GM21367 (cell line): ENCODE data around the gene ZNF253.
A peak's percentile ranks its signal among the peaks of the same experiment; 100 is the strongest.
"Not testable (repeated sequence)": the region's sequence is repeated elsewhere in the genome, so short reads cannot be mapped to it uniquely, and the experiment has no call there.

Source experiments
- ATAC-seq: cut with Tn5 transposase; IDR thresholded peaks from one replicate; pipeline ENCODE4 v1.9.1; 2021; ENCODE audit not compliant: unreplicated experiment

The ZNF253 gene

DNA sequence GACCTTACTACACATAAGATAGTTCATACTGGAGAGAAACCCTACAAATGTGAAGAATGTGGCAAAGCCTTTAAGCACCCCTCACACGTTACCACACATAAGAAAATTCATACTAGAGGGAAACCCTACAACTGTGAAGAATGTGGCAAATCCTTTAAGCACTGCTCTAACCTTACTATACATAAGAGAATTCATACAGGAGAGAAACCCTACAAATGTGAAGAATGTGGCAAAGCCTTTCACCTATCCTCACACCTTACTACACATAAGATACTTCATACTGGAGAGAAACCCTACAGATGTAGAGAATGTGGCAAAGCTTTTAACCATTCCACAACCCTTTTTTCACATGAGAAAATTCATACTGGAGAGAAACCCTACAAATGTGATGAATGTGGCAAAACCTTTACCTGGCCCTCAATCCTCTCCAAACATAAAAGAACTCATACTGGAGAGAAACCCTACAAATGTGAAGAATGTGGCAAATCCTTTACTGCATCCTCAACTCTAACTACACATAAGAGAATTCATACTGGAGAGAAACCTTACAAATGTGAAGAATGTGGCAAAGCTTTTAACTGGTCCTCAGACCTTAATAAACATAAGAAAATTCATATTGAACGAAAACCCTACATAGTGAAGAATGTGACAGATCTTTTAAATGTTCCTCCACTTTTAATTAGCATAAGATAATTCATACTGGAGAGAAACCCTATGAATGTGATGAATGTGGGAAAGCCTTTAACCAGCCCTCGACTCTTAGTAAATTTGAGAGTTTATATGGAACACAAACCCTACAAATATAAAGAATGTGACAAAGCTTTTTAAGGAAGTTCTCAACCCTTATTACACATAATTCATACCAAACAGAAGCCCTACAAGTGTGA is 26.6 kb downstream of the ZNF253 start:
- not testable (repeated sequence) for ATAC-seq

DNA sequence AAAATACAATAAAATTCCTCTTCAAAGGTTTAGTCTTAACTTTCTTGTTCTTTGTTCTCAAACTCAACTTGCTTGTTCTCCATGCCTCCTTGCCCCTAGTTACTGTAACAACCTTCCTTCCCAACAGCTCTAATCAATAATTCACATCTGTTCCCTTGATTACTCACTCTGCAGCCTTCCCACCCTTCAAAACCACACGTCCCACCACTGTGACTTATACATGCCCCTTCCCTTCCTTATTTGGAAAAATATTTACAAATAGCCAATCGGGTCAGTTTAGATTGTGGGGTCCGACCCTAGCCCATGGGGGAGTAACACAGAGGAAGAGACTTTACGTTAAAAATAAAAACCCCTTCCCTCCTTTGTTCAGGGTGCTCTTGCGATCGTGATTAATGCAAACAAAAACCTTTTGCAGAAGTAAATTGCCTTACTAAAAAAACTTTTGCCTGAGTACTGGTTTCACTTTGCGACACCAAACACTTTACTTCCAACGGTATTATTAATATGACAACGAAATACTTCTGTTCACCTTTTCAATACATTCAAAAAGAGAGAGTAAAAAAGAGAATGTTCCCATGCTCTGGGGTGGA is 34.6 kb downstream of the ZNF253 start:
- ATAC-seq: no peak

DNA sequence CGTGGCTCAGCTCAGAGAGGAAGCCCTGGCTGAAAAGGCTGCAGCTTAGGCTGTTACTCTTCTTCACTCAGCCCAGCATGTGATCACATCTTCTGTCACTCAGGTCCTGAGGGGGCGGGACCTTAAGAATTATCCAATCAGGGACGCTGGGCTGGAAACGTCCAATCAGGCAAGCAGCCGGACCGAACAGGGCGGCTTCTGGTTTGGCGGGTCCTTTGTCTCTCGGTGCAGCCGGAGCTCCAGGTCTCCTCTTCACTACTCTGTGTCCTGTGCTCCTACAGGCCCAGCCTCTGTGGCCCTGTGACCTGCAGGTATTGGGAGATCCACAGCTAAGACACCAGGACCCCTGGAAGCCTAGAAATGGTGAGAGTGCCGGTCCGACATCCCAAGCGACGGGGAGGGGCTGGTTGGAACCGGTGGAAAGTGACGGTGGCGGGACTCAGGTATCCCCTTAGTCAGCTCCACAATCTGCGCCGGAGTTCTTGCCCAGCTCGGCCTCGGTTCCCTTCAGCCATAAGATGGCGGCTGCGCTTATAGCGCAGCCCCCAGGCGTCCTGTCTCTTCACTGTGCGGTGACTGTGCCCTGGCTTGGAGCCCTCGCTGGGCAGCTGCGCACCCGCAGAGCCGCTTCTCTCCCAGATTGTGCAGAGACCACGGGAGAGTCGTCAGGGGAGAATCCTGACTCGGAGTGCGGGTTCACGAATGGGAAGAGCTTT is 35.2 kb downstream of the ZNF253 start, which contains the start of gene ZNF93:
TSS of gene ZNF93 (plus strand) at position 218 of the 716 bp plus-strand sequence. CDS start at position 361, 143 bp downstream.
- ATAC-seq: peak; percentile 77

- ATAC-seq: not testable (repeated sequence)
Observed at GRCh38 chr19:19907551-19907950, 41.9 kb downstream of the ZNF253 start.

DNA sequence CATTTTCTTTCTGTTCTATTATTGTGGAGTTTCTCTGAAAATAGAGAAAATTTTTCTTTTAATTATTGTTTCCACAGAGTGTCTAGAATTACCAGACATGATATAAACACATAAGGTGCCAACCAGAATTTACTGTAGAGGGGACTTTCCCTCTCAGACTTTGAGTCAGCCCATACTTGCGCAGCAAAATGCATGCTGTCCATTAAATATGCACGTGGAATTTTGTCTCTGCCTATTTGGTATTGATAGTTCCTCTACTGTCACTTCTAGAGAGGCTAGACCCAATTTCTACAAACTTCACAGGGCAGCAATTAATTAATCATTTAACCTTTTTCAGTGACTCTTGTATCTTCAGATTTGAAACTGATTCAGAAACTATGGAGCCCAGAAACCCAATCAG is 44.0 kb downstream of the ZNF253 start:
- ATAC-seq: no peak

DNA sequence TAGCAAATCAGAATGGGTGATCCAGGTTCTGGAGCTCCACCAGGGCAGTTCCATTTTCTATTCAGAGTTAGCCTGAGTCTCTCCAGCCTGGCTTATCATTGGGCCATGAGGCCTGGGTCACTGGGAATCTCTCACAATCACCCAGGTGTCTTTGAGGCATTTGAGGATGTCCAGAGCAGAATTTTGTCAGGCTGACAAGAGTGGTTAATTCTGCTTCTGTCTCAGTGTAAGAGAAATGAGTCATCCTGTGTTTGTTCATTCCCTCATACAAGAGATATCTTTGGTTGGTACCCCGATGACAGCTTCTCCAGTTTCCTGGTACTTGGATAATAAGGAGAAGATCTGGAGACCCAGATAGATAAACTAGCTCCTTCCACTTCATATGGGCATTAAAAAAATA is 45.5 kb downstream of the ZNF253 start:
- ATAC-seq: no peak

GRCh38 chr19:19914596-19914995 is 48.9 kb downstream of the ZNF253 start:
- no peak for ATAC-seq

- ATAC-seq: not testable (repeated sequence)
Observed at GRCh38 chr19:19930417-19930816, 64.7 kb downstream of the ZNF253 start.

- ATAC-seq: not testable (repeated sequence)
Observed at GRCh38 chr19:19933432-19934314, 68.0 kb downstream of the ZNF253 start.

DNA sequence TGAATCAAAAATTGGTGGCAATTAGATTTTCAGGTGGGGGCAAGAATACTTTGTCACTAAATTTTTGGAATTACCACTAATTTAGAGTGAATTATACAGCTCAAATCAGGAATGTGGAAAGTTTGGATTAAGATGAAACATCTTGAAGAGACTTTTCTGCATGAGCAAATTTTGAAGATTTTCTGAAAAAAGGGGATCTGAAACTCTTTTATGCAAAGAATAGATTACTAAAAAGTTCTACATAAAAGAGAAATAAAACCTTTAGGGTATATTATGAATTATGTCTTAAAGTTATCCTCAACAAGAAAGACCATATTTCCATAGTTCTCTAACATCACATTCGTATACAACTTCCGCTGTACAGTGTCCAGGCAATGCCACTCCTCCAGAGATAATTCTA is 71.7 kb downstream of the ZNF253 start:
- ATAC-seq: no peak

- ATAC-seq: no peak
Observed at GRCh38 chr19:19938449-19938848, 72.8 kb downstream of the ZNF253 start.

- no peak for ATAC-seq
Observed at GRCh38 chr19:19943848-19944582, 78.3 kb downstream of the ZNF253 start.
